IMR-90 (cell line): ENCODE data around the gene DMRTC2. TPM values are rescaled to one million over a fixed set of nuclear protein-coding genes. Genes with fewer than 3 reads are reported as not detected.

ENCODE experiments used
- ATAC-seq: fragments of 200-7000 bp; cut with Tn5 transposase; 2 replicates; pipeline ENCODE4 v1.9.1; 2020; ENCODE audit warnings: low read depth, mild to moderate bottlenecking, moderate library complexity
- BruUV-seq: library from RNA; stranded (reverse); fragments of 400-500 nt; replicated peaks from 2 replicates; lab custom pipeline; 2021; lab: Mats Ljungman, UMichigan
- CTCF ChIA-PET: fragments of 300-600 bp; formaldehyde crosslinking; extraction: SDS; loops from one replicate; lab custom pipeline; 2021; ENCODE audit warnings: antibody characterized with exemption; lab: Yijun Ruan, JAX
- POLR2A ChIA-PET: fragments of 300-600 bp; sonication (Branson Sonifier 250); formaldehyde crosslinking; loops from one replicate; lab custom pipeline; 2022; ENCODE audit warnings: antibody characterized with exemption; ENCODE audit not compliant: unreplicated experiment; lab: Charles Lee
- DNase-seq: peaks from one replicate; pipeline ENCODE4 v3.0.0; 2013
- H2AFZ ChIP-seq: replicated peaks from 2 replicates; pipeline ENCODE3; 2013; ENCODE audit warnings: low read length, mild to moderate bottlenecking; ENCODE audit not compliant: poor library complexity
- H2AK5ac ChIP-seq: 2 replicates; pipeline ENCODE4 v1.6.1; 2013; ENCODE audit warnings: low read depth, low read length, inconsistent platforms
- H2AK9ac ChIP-seq: replicated peaks from 2 replicates; pipeline ENCODE3; 2013; ENCODE audit warnings: mild to moderate bottlenecking, low read depth, low read length, moderate library complexity; ENCODE audit not compliant: poor library complexity
- H2BK120ac ChIP-seq: 2 replicates; pipeline ENCODE4 v1.6.1; 2013; ENCODE audit warnings: low read depth, low read length, inconsistent platforms
- H2BK15ac ChIP-seq: 3 replicates; pipeline ENCODE4 v1.6.1; 2013; ENCODE audit warnings: low read depth, low read length, inconsistent platforms
- H2BK20ac ChIP-seq: 2 replicates; pipeline ENCODE4 v1.6.1; 2013; ENCODE audit warnings: low read depth, mild to moderate bottlenecking, inconsistent platforms, low read length, moderate library complexity
- H2BK5ac ChIP-seq: 2 replicates; pipeline ENCODE4 v1.6.1; 2013; ENCODE audit warnings: mild to moderate bottlenecking, low read depth, low read length, inconsistent platforms; ENCODE audit not compliant: poor library complexity, severe bottlenecking
- H3K14ac ChIP-seq: replicated peaks from 2 replicates; pipeline ENCODE4 v1.6.1; 2013; ENCODE audit warnings: low read depth, low read length, inconsistent platforms
- H3K18ac ChIP-seq: 2 replicates; pipeline ENCODE4 v1.6.1; 2013; ENCODE audit warnings: low read depth, low read length, control low read depth
- H3K23ac ChIP-seq: 2 replicates; pipeline ENCODE4 v1.6.1; 2013; ENCODE audit warnings: low read depth, low read length, inconsistent platforms
- H3K27ac ChIP-seq: 2 replicates; pipeline ENCODE4 v1.5.1; 2013; ENCODE audit warnings: mild to moderate bottlenecking, control low read depth, low read length; ENCODE audit not compliant: insufficient read depth
- H3K27me3 ChIP-seq: 2 replicates; pipeline ENCODE4 v1.6.1; 2013; ENCODE audit warnings: low read length; ENCODE audit not compliant: control insufficient read depth, insufficient read depth
- H3K36me3 ChIP-seq: 2 replicates; pipeline ENCODE4 v1.6.1; 2013; ENCODE audit warnings: low read length, mixed read lengths; ENCODE audit not compliant: control insufficient read depth, insufficient read depth
- H3K4ac ChIP-seq: 2 replicates; pipeline ENCODE4 v1.6.1; 2013; ENCODE audit warnings: low read depth, low read length, inconsistent platforms
- H3K4me1 ChIP-seq: 2 replicates; pipeline ENCODE4 v1.6.1; 2013; ENCODE audit warnings: low read length, mixed read lengths; ENCODE audit not compliant: control insufficient read depth, insufficient read depth
- H3K4me2 ChIP-seq: 2 replicates; pipeline ENCODE4 v1.6.1; 2013; ENCODE audit warnings: low read depth, mild to moderate bottlenecking, control low read depth, low read length, moderate library complexity
- H3K4me3 ChIP-seq: 2 replicates; pipeline ENCODE4 v1.5.1; 2013; ENCODE audit warnings: low read depth, mild to moderate bottlenecking, control low read depth, low read length, moderate library complexity; ENCODE audit not compliant: insufficient read depth
- H3K56ac ChIP-seq: 2 replicates; pipeline ENCODE4 v1.6.1; 2013; ENCODE audit warnings: low read length, inconsistent platforms; ENCODE audit not compliant: insufficient read depth; ENCODE audit errors: extremely low read depth
- H3K79me1 ChIP-seq, 2 experiments: 2 replicates each; pipeline ENCODE4 v1.6.1; 2013; ENCODE audit warnings: low read length in 2 of 2, inconsistent platforms in 1 of 2, low read depth in 1 of 2
- H3K9ac ChIP-seq: 2 replicates; pipeline ENCODE4 v1.6.1; 2013; ENCODE audit warnings: low read depth, low read length, control low read depth
- H3K9me1 ChIP-seq: 2 replicates; pipeline ENCODE4 v1.6.1; 2013; ENCODE audit warnings: low read length, inconsistent platforms; ENCODE audit not compliant: insufficient read depth
- H3K9me3 ChIP-seq: 2 replicates; pipeline ENCODE4 v1.6.1; 2013; ENCODE audit warnings: low read length; ENCODE audit not compliant: control insufficient read depth, insufficient read depth
- H4K20me1 ChIP-seq: 2 replicates; pipeline ENCODE4 v1.6.1; 2013; ENCODE audit warnings: low read length, inconsistent platforms; ENCODE audit not compliant: insufficient read depth
- H4K5ac ChIP-seq: 2 replicates; pipeline ENCODE4 v1.6.1; 2013; ENCODE audit warnings: mild to moderate bottlenecking, low read depth, low read length, control low read depth
- H4K8ac ChIP-seq, 2 experiments: 2 replicates each; pipeline ENCODE4 v1.6.1; 2013; ENCODE audit warnings: low read depth in 2 of 2, low read length in 2 of 2, control low read depth in 1 of 2, inconsistent platforms in 1 of 2
- H4K91ac ChIP-seq: 2 replicates; pipeline ENCODE4 v1.6.1; 2013; ENCODE audit warnings: low read depth, low read length, inconsistent platforms; ENCODE audit not compliant: insufficient read depth
- BHLHE40 ChIP-seq: fragments of 150-350 bp; IDR thresholded peaks from 2 replicates; pipeline ENCODE4 v1.6.1; 2016; ENCODE audit warnings: mild to moderate bottlenecking, low read depth, low read length
- CEBPB ChIP-seq: IDR thresholded peaks from 2 replicates; pipeline ENCODE4 v1.6.1; 2012; ENCODE audit warnings: low read depth, low read length, improper control_type of control experiment
- CHD1 ChIP-seq: IDR thresholded peaks from 2 replicates; pipeline ENCODE4 v1.6.1; 2012; ENCODE audit warnings: low read depth, low read length, improper control_type of control experiment
- CTCF ChIP-seq: conservative IDR thresholded peaks from 2 replicates; pipeline ENCODE4 v1.5.1; 2012; ENCODE audit warnings: mild to moderate bottlenecking, low read depth, low read length, improper control_type of control experiment
- ELK1 ChIP-seq: fragments of 150-350 bp; IDR thresholded peaks from 2 replicates; pipeline ENCODE4 v1.6.1; 2016; ENCODE audit warnings: low read depth, mild to moderate bottlenecking, low read length, moderate library complexity, borderline replicate concordance
- FOS ChIP-seq: fragments of 150-350 bp; IDR thresholded peaks from 2 replicates; pipeline ENCODE4 v1.6.1; 2016; ENCODE audit warnings: low read depth, low read length
- MAFK ChIP-seq: IDR thresholded peaks from 2 replicates; pipeline ENCODE4 v1.6.1; 2012; ENCODE audit warnings: low read depth, low read length, improper control_type of control experiment
- MXI1 ChIP-seq: IDR thresholded peaks from 2 replicates; pipeline ENCODE4 v1.6.1; 2012; ENCODE audit warnings: low read depth, mild to moderate bottlenecking, low read length, moderate library complexity, borderline replicate concordance
- NFE2L2 ChIP-seq: fragments of 150-350 bp; IDR thresholded peaks from 2 replicates; pipeline ENCODE4 v1.6.1; 2016; ENCODE audit warnings: low read depth, mild to moderate bottlenecking, low read length
- POLR2A ChIP-seq: IDR thresholded peaks from 2 replicates; pipeline ENCODE4 v1.6.1; 2012; ENCODE audit warnings: mild to moderate bottlenecking, low read depth, low read length
- RAD21 ChIP-seq: IDR thresholded peaks from 2 replicates; pipeline ENCODE4 v1.6.1; 2012; ENCODE audit warnings: low read length, improper control_type of control experiment
- RCOR1 ChIP-seq: IDR thresholded peaks from 2 replicates; pipeline ENCODE4 v1.6.1; 2012; ENCODE audit warnings: mild to moderate bottlenecking, low read length, improper control_type of control experiment; ENCODE audit not compliant: insufficient replicate concordance
- SMC3 ChIP-seq: fragments of 150-350 bp; IDR thresholded peaks from 2 replicates; pipeline ENCODE4 v1.6.1; 2016; ENCODE audit warnings: low read depth, mild to moderate bottlenecking, antibody characterized with exemption, low read length, moderate library complexity
- USF2 ChIP-seq: fragments of 150-350 bp; IDR thresholded peaks from 2 replicates; pipeline ENCODE4 v1.6.1; 2017; ENCODE audit warnings: mild to moderate bottlenecking, antibody characterized with exemption, low read length, low read depth
- WGBS, 2 experiments: methylation state at CpG; one replicate each; pipeline versions ENCODE4 v1.1.5 to v1.1.7; 2013; ENCODE audit warnings: missing lambda C conversion rate in 2 of 2; ENCODE audit not compliant: insufficient read length in 1 of 2; ENCODE audit errors: extremely low coverage in 2 of 2; 5-methylcytosine and 5-hydroxymethylcytosine counted together
- dilution Hi-C: fragments of 300-500 bp; cut with HindIII; formaldehyde crosslinking; loops from one replicate; pipeline ENCODE4 v1.14.3; 2018; ENCODE audit warnings: low sequenced_read_pairs; ENCODE audit not compliant: unreplicated experiment
- in situ Hi-C: fragments of 300-500 bp; cut with MboI; formaldehyde crosslinking; loops from 3 replicates; pipeline ENCODE4 v1.14.3; 2019; ENCODE audit warnings: low sequenced_read_pairs, inconsistent platforms, mixed read lengths
- intact Hi-C: fragments of 100-400 bp; cut with micrococcal nuclease; formaldehyde crosslinking; loops from 2 replicates; pipeline ENCODE4 v1.10.0; 2022
- polyA plus RNA-seq, 3 experiments: library from polyadenylated mRNA; depleted of rRNA; stranded (reverse); fragments of >200 nt; gene quantifications; 2 replicates each; pipeline ENCODE4 v1.2.3, GENCODE V29; 2012; ENCODE audit warnings: low replicate concordance in 1 of 3
- total RNA-seq: library from RNA; depleted of rRNA; stranded (reverse); fragments of >200 nt; gene quantifications from 2 replicates; pipeline ENCODE4 v1.2.3, GENCODE V29; 2012

The DMRTC2 gene
- total and polyA plus RNA-seq, 2 of the 4 experiments (the other 2 are of a cell fraction) = not detected

GRCh38 chr19:41810301-41810700 is 34.5 kb upstream of the DMRTC2 start:
- H3K14ac ChIP-seq = no peak overlapping the region
- H4K91ac ChIP-seq = no peak overlapping the region
- H3K4me1 ChIP-seq = no peaks in the 10 kb centered on the region
- no peaks in the 10 kb centered on the region for H3K36me3 ChIP-seq
- H2BK120ac ChIP-seq = no peak overlapping the region
- no peaks in the 10 kb centered on the region for H3K79me1 ChIP-seq
- no peak overlapping the region for H3K18ac ChIP-seq
- H3K4me3 ChIP-seq = no peak overlapping the region
- no peak overlapping the region for H3K9ac ChIP-seq
- no peaks in the 10 kb centered on the region for H4K20me1 ChIP-seq
- 0% methylated on average over 1 of the region's 4 CpGs; no CpG with 5 or more reads in 1 of the 2 experiments for WGBS, 2 experiments
- no peak overlapping the region for H3K4ac ChIP-seq
- H3K9me1 ChIP-seq = no peaks in the 10 kb centered on the region
- no peak overlapping the region for H3K27ac ChIP-seq
- H2BK15ac ChIP-seq = no peak overlapping the region
- DNase-seq (no peak), ATAC-seq (no peak)
- no peak overlapping the region for H3K4me2 ChIP-seq
- H4K5ac ChIP-seq = no peak overlapping the region
- intact Hi-C loops (no loop called here), dilution Hi-C loops (no loop called here), in situ Hi-C loops (no loop called here)
- no peak overlapping the region for H2BK20ac ChIP-seq
- H3K23ac ChIP-seq = no peak overlapping the region
- no peaks in the 10 kb centered on the region for H3K9me3 ChIP-seq
- ChIA-PET POLR2A (interaction anchor here (0.5 kb wide), 1 partner anchor 1617 kb away, joined by 3 read pairs; no protein-coding TSS in a partner anchor), CTCF (no interaction called here)
- BruUV-seq = no TSS peak
- TF ChIP-seq USF2 (no peak), ELK1 (no peak), CHD1 (no peak), NFE2L2 (no peak), CEBPB (no peak), MXI1 (no peak), CTCF (no peak), BHLHE40 (no peak), POLR2A (no peak), MAFK (no peak), SMC3 (no peak), RAD21 (no peak), RCOR1 (no peak), FOS (no peak)
- no peak overlapping the region for H4K8ac ChIP-seq
- H2BK5ac ChIP-seq = no peak overlapping the region
- H3K27me3 ChIP-seq = no peaks in the 10 kb centered on the region
- no peak overlapping the region for H2AK5ac ChIP-seq
- H2AK9ac ChIP-seq = no peak overlapping the region
- H3K56ac ChIP-seq = no peak overlapping the region
- H2AFZ ChIP-seq = no peak overlapping the region
